HepG2 (cell line): Measurements from ENCODE around the gene CKAP2. TPM values are rescaled to one million over a fixed set of nuclear protein-coding genes. Genes with fewer than 3 reads are reported as not detected.
A peak's percentile ranks its signal among the peaks of the same experiment; 100 is the strongest.

Source experiments
- ASH2L ChIP-seq: fragments of 300-600, 200-600 bp; sonication (generic); IDR thresholded peaks from 2 replicates; pipeline ENCODE4 v1.7.0; 2017; ENCODE audit warnings: low read depth, mild to moderate bottlenecking, moderate library complexity, mixed read lengths, low read length; ENCODE audit not compliant: insufficient read length
- GATAD2A ChIP-seq: IDR thresholded peaks from 2 replicates; pipeline ENCODE4 v1.6.1; 2016
- HNRNPK ChIP-seq: fragments of 200-400 bp; formaldehyde crosslinking; IDR thresholded peaks from 2 replicates; pipeline ENCODE4 v1.6.1; 2018; ENCODE audit warnings: low read length, low read depth, moderate library complexity, mild to moderate bottlenecking; ENCODE audit not compliant: poor library complexity, severe bottlenecking
- NFRKB ChIP-seq: fragments of 450-650 bp; IDR thresholded peaks from 2 replicates; pipeline ENCODE4 v1.6.1; 2017
- RBFOX2 ChIP-seq: fragments of 200-400 bp; formaldehyde crosslinking; IDR thresholded peaks from 2 replicates; pipeline ENCODE4 v1.6.1; 2017; ENCODE audit warnings: low read depth, mild to moderate bottlenecking, low read length
- SMC3 ChIP-seq: IDR thresholded peaks from 2 replicates; pipeline ENCODE4 v1.6.1; 2011; ENCODE audit warnings: low read length, improper control_type of control experiment
- SP2 ChIP-seq: sonication (generic); formaldehyde crosslinking; IDR thresholded peaks from 2 replicates; pipeline ENCODE4 v1.5.1; 2020; ENCODE audit warnings: mild to moderate bottlenecking, missing genetic modification reagents
- STAT5B ChIP-seq: sonication (generic); formaldehyde crosslinking; IDR thresholded peaks from 2 replicates; pipeline ENCODE4 v1.4.0; 2020; ENCODE audit warnings: missing genetic modification reagents
- ZMYM3 ChIP-seq: sonication (generic); formaldehyde crosslinking; IDR thresholded peaks from 2 replicates; pipeline ENCODE4 v1.5.1; 2020; ENCODE audit warnings: mild to moderate bottlenecking, missing genetic modification reagents
- ZNF136 ChIP-seq: sonication (generic); formaldehyde crosslinking; IDR thresholded peaks from 2 replicates; pipeline ENCODE4 v1.8.1; 2022; ENCODE audit warnings: low read depth, mild to moderate bottlenecking, moderate library complexity, missing genetic modification reagents
- ZNF207 ChIP-seq: fragments of 450-650 bp; IDR thresholded peaks from 2 replicates; pipeline ENCODE4 v1.6.1; 2016; ENCODE audit warnings: antibody characterized with exemption, borderline replicate concordance
- ZNF251 ChIP-seq: sonication (generic); formaldehyde crosslinking; IDR thresholded peaks from 2 replicates; pipeline ENCODE4 v1.9.0; 2021; ENCODE audit warnings: mild to moderate bottlenecking, missing genetic modification reagents
- ZSCAN20 ChIP-seq: sonication (generic); formaldehyde crosslinking; IDR thresholded peaks from 2 replicates; pipeline ENCODE4 v1.4.0; 2020; ENCODE audit warnings: missing genetic modification reagents, mild to moderate bottlenecking, borderline replicate concordance
- polyA plus RNA-seq, 8 experiments: library from polyadenylated mRNA; depleted of rRNA in 3 of 8; stranded (reverse) in 7 of 8; unstranded in 1 of 8; fragments of >200 nt; fragmentation: Illumina TruSeq in 4 of 8; extraction: Trizol in 4 of 8; gene quantifications; 2 replicates each; pipeline versions ENCODE4 v1.2.1 to v1.2.3, GENCODE V29; 2011 to 2016; ENCODE audit warnings: low read depth in 4 of 8, missing spikeins in 1 of 8, mixed read lengths in 1 of 8; ENCODE audit not compliant: insufficient read depth in 1 of 8
- total RNA-seq, 5 experiments: library from RNA; depleted of rRNA; stranded (reverse); fragments of >200 nt; fragmentation: Illumina TruSeq; extraction: Trizol; gene quantifications; 2 replicates each; pipeline ENCODE4 v1.2.3, GENCODE V29; 2016; ENCODE audit warnings: low read depth in 1 of 5
- TF ChIP-seq, protein P1 (sequence below): sonication (generic); formaldehyde crosslinking; IDR thresholded peaks from 2 replicates; pipeline ENCODE4 v1.5.1; 2020; ENCODE audit warnings: missing genetic modification reagents, mild to moderate bottlenecking, borderline replicate concordance
- TF ChIP-seq, protein P2 (sequence below): sonication (generic); formaldehyde crosslinking; IDR thresholded peaks from 2 replicates; pipeline ENCODE4 v1.8.0; 2022; ENCODE audit warnings: missing genetic modification reagents, mild to moderate bottlenecking, borderline replicate concordance
- TF ChIP-seq, protein P3 (sequence below): sonication (generic); formaldehyde crosslinking; conservative IDR thresholded peaks from 2 replicates; pipeline ENCODE4 v1.8.0; 2022; ENCODE audit warnings: mild to moderate bottlenecking, moderate library complexity, missing genetic modification reagents
- TF ChIP-seq, protein P4 (sequence below): sonication (generic); formaldehyde crosslinking; IDR thresholded peaks from 2 replicates; pipeline ENCODE4 v1.4.0; 2020; ENCODE audit warnings: missing genetic modification reagents
- TF ChIP-seq, protein P5 (sequence below): sonication (generic); formaldehyde crosslinking; IDR thresholded peaks from 2 replicates; pipeline ENCODE4 v1.4.0; 2020; ENCODE audit warnings: missing genetic modification reagents, mild to moderate bottlenecking, borderline replicate concordance

The CKAP2 gene
- total and polyA plus RNA-seq, 2 of the 13 experiments (the other 11 are each of a cell fraction or from before 2014, with no cell fraction given), result 6.7 to 40.3 TPM

DNA sequence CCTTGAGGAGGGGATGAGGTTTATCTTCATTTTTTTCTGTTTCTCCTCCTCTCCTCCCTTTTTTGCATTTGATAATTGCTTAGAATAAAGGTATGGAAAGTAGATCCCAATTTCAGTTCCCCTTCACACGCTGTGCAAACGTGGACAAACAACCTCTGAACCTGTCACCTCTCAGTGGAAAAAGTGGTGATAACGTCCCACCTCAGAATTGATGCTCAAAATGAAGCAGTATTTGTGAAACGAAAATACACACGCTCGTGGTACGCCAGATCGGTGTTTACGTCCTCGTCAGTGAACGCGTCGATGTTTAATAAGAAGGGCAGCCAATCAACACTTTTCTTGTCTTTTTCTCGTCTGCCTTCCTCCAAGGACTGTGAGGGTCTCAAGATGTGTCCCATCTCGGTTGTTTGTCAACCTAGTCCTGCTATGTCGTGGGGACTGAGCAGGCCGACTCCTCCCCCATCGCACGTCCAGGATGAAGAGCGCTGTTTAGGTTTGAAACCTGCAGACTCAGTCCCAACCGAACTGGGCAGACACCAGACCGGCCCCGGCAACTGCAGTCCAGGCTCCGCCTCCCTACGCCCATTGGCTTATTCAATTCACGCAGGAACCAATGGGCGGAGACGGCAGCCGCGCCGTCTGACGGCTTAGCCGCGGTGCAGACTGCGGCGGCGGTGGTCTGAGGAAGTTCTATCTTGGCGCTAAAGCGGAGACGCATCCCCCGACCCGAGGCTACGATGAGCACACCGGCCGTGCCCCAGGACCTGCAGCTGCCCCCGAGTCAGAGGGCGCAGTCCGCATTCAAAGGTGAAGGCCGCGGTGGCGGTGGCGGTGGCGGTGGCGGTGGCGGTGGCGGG is at the start of gene CKAP2 (continued):
- TF ChIP-seq, protein P1, sequence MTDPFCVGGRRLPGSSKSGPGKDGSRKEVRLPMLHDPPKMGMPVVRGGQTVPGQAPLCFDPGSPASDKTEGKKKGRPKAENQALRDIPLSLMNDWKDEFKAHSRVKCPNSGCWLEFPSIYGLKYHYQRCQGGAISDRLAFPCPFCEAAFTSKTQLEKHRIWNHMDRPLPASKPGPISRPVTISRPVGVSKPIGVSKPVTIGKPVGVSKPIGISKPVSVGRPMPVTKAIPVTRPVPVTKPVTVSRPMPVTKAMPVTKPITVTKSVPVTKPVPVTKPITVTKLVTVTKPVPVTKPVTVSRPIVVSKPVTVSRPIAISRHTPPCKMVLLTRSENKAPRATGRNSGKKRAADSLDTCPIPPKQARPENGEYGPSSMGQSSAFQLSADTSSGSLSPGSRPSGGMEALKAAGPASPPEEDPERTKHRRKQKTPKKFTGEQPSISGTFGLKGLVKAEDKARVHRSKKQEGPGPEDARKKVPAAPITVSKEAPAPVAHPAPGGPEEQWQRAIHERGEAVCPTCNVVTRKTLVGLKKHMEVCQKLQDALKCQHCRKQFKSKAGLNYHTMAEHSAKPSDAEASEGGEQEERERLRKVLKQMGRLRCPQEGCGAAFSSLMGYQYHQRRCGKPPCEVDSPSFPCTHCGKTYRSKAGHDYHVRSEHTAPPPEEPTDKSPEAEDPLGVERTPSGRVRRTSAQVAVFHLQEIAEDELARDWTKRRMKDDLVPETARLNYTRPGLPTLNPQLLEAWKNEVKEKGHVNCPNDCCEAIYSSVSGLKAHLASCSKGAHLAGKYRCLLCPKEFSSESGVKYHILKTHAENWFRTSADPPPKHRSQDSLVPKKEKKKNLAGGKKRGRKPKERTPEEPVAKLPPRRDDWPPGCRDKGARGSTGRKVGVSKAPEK (CRISPR knock-in tag), result no peak
- TF ChIP-seq, protein P2, sequence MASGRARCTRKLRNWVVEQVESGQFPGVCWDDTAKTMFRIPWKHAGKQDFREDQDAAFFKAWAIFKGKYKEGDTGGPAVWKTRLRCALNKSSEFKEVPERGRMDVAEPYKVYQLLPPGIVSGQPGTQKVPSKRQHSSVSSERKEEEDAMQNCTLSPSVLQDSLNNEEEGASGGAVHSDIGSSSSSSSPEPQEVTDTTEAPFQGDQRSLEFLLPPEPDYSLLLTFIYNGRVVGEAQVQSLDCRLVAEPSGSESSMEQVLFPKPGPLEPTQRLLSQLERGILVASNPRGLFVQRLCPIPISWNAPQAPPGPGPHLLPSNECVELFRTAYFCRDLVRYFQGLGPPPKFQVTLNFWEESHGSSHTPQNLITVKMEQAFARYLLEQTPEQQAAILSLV, result 0 out of 2 replicates have a peak, but pooled peaks have one; percentile 2
- TF ChIP-seq ZMYM3 (CRISPR knock-in tag) (no peak), ZSCAN20 (CRISPR knock-in tag) (no peak), SP2 (CRISPR knock-in tag) (no peak), RBFOX2 (peak; percentile 92), HNRNPK (no peak), NFRKB (no peak), STAT5B (CRISPR knock-in tag) (no peak), GATAD2A (no peak), ZNF136 (CRISPR knock-in tag) (no peak), SMC3 (no peak), ZNF207 (no peak), ASH2L (no peak), ZNF251 (CRISPR knock-in tag) (no peak)
- TF ChIP-seq, protein P3, sequence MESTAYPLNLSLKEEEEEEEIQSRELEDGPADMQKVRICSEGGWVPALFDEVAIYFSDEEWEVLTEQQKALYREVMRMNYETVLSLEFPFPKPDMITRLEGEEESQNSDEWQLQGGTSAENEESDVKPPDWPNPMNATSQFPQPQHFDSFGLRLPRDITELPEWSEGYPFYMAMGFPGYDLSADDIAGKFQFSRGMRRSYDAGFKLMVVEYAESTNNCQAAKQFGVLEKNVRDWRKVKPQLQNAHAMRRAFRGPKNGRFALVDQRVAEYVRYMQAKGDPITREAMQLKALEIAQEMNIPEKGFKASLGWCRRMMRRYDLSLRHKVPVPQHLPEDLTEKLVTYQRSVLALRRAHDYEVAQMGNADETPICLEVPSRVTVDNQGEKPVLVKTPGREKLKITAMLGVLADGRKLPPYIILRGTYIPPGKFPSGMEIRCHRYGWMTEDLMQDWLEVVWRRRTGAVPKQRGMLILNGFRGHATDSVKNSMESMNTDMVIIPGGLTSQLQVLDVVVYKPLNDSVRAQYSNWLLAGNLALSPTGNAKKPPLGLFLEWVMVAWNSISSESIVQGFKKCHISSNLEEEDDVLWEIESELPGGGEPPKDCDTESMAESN (CRISPR knock-in tag), result peak; percentile 66
- TF ChIP-seq, protein P4, sequence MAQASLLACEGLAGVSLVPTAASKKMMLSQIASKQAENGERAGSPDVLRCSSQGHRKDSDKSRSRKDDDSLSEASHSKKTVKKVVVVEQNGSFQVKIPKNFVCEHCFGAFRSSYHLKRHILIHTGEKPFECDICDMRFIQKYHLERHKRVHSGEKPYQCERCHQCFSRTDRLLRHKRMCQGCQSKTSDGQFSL, result no peak
- TF ChIP-seq, protein P5, sequence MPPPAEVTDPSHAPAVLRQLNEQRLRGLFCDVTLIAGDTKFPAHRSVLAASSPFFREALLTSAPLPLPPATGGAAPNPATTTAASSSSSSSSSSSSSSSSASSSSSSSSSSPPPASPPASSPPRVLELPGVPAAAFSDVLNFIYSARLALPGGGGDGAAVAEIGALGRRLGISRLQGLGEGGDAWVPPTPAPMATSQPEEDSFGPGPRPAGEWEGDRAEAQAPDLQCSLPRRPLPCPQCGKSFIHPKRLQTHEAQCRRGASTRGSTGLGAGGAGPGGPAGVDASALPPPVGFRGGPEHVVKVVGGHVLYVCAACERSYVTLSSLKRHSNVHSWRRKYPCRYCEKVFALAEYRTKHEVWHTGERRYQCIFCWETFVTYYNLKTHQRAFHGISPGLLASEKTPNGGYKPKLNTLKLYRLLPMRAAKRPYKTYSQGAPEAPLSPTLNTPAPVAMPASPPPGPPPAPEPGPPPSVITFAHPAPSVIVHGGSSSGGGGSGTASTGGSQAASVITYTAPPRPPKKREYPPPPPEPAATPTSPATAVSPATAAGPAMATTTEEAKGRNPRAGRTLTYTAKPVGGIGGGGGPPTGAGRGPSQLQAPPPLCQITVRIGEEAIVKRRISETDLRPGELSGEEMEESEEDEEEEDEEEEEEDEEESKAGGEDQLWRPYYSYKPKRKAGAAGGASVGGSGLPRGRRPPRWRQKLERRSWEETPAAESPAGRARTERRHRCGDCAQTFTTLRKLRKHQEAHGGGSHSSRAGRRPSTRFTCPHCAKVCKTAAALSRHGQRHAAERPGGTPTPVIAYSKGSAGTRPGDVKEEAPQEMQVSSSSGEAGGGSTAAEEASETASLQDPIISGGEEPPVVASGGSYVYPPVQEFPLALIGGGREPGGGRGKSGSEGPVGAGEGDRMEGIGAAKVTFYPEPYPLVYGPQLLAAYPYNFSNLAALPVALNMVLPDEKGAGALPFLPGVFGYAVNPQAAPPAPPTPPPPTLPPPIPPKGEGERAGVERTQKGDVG (CRISPR knock-in tag), result no peak
